IPS-NIHi7 (cell line): ENCODE measurements around the gene CCDC181.

Source experiments
- DNase-seq: peaks from one replicate; pipeline ENCODE4 v3.0.0; 2012; ENCODE audit warnings: mixed read lengths; ENCODE audit errors: extremely low spot score

The CCDC181 gene

DNA sequence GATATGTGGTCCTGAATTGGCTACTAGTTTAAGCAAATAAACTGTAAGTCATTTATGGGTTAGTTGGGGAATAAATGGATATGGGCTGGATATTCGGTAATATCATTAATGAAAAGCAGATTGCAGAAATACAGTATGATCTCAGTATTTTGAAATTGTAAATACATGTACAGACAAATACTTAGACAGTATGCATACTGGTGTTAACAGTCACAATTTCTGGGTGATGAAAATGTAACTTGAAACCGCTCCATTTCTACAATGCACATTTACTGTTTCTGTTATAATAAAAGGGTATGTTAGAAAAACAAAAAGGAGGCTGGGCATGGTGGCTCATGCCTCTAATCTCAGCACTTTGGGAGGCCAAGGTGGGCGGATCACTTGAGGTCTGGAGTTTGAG lies 31.3 kb downstream of the CCDC181 start:
- DNase-seq = no peak

DNA sequence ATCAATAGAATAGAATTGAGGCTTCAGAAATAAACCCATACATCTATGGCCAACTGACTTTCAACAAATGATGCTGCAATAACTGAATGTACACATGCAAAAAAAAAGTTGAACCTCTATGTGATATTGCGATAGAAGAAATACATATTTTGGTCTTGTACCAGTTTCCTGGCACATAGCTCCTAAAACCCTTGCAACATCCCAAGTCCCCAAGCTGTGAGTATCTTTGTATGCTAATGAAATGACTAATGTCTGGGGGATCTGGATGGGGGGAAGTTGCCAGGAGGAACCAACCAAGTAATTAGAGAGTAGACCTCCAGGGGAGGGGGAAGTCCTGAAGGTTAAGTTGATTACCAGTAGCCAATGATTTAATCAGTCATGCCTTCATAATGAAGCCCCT lies 34.9 kb downstream of the CCDC181 start:
- DNase-seq = peak; percentile 13

DNA sequence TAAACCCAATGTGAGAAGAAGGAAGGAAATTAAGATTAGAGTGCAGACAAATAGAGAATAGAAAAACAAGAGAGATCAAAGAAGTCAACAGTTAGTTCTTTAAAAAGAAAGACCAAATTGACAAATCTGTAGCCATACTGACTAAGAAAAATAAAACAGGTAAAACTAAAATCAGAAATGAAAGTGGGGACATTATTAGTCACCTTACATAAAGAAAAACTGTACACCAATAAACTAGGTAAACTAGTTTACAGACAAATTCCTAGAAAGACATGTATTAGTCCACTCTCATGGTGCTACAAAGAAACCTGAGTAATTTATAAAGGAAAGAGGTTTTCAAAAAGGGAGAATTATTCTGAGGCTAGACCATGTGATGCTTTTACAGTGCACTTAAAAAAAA lies 37.0 kb downstream of the CCDC181 start:
- no peak for DNase-seq

DNA sequence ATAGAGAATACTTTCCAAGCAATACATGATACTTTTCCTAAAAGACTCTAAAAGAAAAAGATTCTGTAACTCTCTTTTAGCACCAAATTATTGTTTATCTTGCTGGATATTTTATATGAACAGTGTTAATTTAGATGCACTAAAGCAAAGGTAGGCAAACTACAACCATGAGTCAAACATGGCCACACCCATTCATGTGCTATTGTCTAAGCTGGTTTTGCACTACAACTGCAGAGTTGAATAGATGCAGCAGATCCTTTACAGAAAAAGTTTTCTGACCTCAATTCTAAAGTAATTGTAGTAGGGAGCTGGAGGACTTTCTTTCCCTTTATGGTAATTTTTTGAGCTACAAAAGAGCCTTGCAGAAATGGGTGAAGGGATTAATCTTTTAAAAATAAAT lies 39.9 kb downstream of the CCDC181 start:
- DNase-seq = no peak

DNA sequence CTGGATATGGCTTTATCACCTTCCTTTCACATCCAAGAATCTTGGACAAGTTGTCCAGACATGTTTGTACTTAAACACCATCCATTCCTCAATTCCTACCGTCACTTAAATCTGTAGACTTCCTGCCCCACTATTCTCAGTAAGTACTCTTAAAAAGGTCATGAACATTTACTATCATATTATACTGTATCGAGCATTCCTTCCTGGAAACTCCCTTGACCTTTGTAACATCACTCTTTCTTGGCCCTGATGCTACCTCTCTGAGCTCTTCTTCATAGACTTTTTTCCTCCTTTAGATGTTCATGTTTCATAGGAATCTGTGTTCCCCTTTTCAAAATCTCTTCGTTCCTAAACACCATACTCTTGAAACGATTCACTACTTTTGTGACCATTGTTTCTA lies 43.8 kb downstream of the CCDC181 start:
- no peak for DNase-seq

DNA sequence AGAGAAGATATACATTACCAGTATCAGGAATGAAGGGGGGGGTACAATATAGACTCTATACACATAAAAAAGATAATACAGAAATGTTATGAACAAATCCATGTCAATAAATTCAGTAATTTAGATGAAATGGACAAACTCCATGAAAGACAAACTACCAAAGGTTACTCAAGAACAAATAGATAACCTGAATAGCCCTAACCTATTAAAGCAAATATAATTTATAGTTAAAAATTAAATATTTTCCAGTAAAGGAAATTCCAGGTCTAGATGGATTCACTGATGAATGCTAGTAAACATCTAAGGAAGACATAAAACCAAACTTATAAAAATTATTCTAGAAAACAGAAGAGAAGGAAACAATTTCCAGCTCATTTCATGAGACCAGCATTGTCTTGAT lies 46.1 kb downstream of the CCDC181 start:
- no peak for DNase-seq

DNA sequence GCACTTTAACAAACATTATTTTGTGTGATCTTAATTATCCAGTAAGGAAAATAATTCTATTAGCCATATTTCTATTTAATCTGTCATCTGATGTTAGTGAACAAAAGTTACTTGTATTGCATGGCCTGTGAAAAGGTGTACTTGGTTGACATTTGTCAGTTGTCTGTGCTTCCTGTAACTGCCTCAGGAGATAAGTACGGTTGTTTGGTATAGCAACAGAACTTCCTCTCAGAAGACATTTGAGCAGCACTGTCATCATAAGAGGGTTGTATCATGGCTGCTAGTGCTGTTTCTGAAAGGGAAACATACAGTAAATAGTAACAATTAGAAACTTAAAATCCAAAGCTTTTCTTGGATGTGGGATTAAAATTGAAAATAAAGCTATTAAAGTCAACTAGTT lies 55.9 kb downstream of the CCDC181 start:
- no peak for DNase-seq

DNA sequence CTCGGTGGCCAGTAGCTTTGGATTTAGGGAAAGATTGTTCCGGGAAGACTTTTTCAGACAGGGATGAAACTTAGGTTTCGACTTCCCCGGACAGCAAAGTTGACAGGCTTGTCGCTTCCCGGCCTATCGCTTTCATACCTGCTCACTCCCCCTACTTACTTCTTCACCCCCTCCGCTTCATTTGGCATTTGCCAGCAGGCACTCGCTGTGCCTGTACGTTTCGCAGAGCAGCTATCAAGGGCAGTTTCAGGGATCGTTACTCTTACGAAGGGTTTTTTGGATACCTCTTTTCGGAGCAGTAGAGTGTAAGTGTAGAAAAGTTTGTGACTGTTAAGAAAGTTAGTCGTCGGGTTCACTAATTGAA lies 58.9 kb downstream of the CCDC181 start:
- peak; percentile 27 for DNase-seq

DNA sequence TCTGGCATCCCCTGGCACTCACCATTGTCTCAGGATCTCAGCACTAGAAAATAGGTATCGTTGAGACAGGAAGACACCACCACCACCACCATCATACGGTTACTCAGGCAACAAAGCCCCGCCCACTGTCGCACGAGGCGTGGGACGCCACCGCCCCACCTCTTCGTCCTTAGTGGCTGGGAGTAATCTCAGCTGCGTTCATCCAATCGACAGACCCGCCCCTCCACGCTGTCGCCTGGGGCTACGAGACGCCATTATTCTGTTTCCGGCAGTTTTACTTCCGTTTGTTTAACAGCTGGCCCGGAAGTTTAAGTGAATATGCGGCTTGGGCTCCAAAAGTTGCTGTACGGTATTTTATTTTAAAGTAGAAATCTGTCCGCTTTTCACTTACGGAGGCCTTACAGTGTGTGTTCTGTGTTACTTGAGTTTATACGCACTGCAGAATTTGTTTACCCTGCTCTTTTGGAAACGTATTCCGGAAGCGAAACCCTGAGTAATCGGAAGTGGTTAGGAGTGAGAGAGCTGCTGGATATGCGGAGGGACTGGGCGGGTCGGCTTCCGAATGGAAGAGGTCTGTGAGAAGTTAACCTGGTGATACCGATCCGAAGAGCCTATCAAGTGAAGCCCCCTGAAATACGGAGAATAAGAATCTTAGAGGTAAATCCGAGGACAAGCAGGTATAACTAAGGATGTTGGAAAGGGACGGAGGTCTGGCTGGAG lies 59.4 kb downstream of the CCDC181 start, which contains the start of the genes BLZF1 and NME7:
BLZF1 (plus strand) TSS at position 510 of the 720 bp plus-strand sequence. CDS start 1,328 bp downstream, outside the sequence.
NME7 (minus strand) TSS at position 112 of the 720 bp plus-strand sequence; CDS start at position 25, 87 bp downstream.
- peak; percentile 95 for DNase-seq

DNA sequence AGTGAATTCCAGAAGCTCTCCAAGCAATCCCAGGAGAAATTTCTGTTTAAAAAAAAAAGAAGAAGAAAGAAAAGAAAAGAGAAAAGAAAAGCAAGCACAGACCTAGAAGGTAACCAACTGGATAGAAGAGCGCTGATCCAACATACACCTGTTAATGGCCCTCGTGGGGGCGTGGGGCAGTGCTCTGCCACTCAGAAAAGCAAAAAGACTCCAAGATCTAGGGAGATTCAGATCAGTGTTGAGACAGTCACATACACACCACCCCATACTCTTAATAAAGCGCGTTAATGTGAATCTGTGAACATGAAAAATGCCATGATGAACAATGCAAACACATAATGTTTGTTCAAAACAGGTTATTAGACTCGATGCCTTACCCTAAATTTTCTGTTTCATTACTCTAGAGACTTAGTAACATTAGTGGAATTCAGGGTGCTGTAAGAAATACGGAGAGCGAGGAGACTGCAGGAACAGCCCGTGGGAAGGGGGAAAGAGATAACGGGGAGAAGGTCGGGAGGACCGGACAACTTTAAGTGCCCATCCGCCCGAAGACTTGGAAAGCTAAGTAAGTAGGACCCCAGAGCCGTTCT lies 60.1 kb downstream of the CCDC181 start:
- no peak for DNase-seq

DNA sequence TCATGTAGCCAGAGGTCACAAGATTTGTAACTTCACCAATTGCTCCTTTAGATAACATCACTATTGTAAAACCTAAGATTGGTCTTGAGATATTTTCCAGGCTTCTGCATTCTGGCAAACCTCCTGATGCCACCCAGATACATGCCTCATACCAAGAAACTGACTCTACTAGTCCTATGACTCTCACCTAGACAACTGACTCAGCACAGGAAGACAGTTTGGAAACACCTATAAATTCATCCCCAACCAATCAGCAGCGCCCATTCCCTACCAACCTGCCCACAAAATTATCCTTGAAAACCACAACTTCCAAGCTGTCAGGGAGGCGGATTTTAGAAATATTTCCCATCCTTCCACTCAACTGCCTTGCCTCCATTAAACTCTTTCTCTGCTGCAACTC lies 62.3 kb downstream of the CCDC181 start:
- no peak for DNase-seq

DNA sequence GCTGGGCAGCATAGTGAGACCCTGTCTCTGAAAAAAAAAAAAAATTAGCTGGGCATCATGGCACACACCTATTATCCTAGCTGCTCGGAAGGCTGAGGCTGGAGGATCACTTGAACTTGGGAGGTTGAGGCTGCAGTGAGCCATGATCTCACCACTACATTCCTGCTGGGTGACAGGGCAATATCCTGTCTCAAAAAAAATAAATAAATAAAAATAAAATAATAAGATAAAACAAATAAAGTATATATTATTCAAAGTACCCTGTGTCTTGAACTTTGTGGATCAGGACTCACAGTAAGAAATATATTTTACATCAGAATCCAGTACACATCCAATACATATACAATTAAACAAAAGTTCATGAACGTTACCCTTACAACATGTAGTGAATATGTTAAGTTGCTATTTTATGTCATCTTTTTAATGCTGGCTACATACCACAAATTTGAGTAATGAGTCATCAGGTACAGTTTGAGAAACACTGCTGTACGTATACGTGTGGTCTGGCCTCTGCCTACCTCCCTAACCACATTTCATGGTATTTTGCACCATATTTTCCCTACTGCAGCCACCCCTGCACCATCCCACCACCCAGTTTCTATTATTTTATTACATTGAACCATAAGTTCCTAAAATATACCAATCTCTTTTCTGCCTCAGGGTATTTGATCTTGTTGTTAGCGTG lies 64.1 kb downstream of the CCDC181 start:
- no peak for DNase-seq

DNA sequence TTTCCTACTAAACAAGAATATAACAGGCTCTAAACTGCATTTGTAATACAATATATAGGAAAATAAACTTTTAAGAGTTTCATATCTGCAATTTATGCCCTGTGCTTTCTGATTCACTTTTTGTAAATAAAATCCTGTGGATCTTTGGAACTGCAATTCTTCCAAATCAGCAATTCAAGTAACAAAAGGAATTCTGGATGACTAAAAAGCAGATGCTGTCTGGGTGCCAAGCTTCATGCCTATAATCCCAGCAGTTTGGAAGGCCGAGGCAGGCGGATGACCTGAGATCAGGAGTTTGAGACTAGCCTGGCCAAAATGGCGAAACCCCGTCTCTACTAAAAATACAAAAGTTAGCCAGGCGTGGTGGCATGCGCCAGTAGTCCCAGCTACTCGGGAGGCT lies 66.0 kb downstream of the CCDC181 start:
- DNase-seq = no peak

DNA sequence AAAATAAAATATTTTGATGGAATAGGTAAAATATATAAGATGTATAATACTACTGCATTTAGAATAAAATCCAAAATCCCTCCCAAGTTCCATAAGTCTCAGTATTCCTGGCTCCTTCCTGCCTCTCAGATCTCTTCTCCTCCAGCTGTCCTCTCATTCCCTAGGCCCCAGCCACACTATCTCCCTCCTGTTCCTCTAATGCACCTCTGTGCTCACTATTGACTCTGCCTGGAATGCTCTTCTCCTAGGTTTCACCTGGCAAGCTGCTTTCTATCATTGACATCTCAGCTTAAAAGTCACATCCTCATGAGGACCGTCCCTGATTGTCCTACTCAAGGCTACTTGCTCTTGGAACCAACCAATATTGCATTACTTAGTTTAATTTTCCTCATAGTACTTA lies 66.9 kb downstream of the CCDC181 start:
- DNase-seq = no peak

DNA sequence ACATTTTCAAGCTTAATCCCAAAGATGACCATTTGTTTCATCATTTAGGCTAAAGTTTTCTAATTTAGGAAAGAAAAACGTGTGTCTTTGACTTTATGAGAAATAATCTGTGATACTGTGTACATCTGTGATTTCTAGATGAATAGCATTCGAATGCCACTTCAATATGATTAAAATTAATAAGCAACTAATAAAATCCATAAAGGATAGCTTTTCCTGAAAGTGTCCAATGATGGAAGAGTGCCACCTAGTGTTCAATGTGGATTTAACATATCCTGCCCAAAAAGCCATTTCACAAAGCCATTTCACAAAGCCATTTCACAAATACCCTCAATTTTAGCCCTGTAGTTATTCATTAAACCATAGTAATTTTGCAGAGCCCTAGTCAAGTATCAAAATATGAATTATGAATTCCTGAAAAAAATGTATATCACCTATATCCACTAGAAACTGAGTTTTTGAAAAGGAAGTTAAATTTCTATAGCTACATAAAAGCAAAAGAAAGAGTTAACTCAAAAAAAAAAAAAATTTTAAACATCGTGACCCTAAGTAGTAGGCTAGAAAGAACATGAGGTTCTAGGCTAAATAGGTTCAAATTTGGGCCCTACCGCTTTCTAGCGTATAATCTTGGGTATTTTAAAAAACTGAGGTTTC lies 78.8 kb downstream of the CCDC181 start:
- peak; percentile 16 for DNase-seq

DNA sequence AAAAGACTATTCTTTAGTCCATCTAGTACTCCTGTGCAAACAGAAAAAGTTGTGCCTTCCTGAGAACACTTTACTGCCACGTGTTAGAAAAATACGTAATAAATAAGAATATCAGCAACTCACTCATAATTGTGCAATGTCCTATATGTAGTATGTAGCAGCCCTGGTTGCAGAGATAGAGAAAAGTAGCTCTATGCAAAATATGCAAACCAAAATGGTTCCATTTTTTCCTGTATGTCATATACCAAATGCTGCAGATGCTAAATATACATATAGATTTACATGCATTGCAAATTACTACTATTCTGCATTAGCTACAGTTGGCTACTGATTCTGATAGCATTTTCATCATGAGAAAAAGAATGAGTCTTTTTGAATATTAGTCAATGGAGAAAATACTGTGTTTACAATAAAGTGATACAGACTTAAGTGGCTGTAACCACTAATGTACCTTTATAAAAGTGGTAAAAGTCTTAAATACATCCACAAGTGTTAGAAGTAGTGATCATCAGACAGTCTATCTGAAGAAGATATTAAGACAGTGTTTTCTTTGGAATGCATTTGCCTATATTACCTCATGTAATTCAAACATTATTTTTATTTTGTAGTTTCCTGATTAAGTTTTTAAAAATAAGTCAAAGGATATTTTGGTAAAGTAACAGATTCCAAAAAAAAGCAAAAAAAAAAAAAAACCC lies 79.4 kb downstream of the CCDC181 start:
- DNase-seq = no peak

DNA sequence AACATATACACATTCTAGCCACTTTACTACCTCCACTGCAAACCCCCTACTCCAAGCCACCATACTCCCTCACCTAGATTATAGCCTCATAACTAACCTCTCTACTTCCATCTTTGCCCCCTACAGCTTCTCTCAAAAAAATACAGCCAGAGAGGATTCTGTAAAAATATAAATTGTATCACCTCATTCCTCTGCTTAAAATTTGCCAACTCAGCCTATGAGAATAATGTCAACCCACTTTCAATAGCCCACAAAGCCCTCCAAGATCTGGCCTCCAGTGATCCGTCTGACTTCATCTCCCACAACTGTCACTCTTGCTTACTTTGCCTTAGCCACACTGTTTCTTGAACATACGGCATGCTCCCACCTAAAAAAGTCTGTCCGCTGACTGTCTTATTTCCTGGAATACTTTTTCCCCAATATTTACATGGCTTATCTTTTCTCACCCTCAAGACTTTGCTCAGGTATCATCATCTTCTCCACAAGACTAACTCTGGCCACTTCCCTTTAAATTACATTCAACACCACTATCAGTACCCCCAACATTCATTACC lies 81.2 kb downstream of the CCDC181 start:
- DNase-seq = no peak

DNA sequence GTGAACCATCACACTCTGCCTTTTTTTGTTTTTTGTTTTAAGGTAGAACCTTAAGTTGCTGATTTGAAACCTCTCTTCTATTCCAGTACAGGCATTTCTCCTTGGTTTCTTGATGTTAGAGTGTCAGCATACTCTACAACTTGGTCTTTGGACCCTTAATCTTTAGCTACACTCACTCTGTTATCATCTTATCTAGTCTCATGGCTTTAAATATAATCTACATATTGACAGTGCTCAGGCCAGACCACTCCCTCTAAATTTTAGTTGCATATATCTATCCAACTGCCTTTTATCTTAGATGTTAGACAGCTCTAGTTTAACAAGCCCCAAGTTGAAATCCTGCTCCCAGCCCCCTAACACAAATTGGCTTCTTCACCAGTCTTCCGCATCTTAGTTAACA lies 81.8 kb downstream of the CCDC181 start:
- DNase-seq = no peak
